Ishikawa (cell line): ENCODE measurements around the gene NLE1.

Experiments
- CEBPB ChIP-seq: IDR thresholded peaks from 2 replicates; pipeline ENCODE4 v1.6.1; 2012
- CREB1 ChIP-seq: IDR thresholded peaks from 2 replicates; pipeline ENCODE4 v1.6.1; 2012; ENCODE audit warnings: low read depth
- EGR1 ChIP-seq: IDR thresholded peaks from 2 replicates; pipeline ENCODE4 v1.6.1; 2012
- EP300 ChIP-seq: IDR thresholded peaks from 2 replicates; pipeline ENCODE4 v1.6.1; 2012; ENCODE audit warnings: borderline replicate concordance
- FOXM1 ChIP-seq: IDR thresholded peaks from 2 replicates; pipeline ENCODE4 v1.6.1; 2012; ENCODE audit warnings: low read depth, borderline replicate concordance
- NFIC ChIP-seq: IDR thresholded peaks from 2 replicates; pipeline ENCODE4 v1.6.1; 2012
- RAD21 ChIP-seq: IDR thresholded peaks from 2 replicates; pipeline ENCODE4 v1.6.1; 2012; ENCODE audit warnings: low read depth
- TAF1 ChIP-seq: IDR thresholded peaks from 2 replicates; pipeline ENCODE4 v1.6.1; 2012; ENCODE audit warnings: low read depth, mild to moderate bottlenecking
- TCF12 ChIP-seq: IDR thresholded peaks from 2 replicates; pipeline ENCODE4 v1.6.1; 2012; ENCODE audit warnings: low read depth
- TEAD4 ChIP-seq: IDR thresholded peaks from 2 replicates; pipeline ENCODE4 v1.6.1; 2012
- YY1 ChIP-seq: IDR thresholded peaks from 2 replicates; pipeline ENCODE4 v1.6.1; 2012; ENCODE audit warnings: low read depth
- ZBTB7A ChIP-seq: IDR thresholded peaks from 2 replicates; pipeline ENCODE4 v1.6.1; 2012; ENCODE audit warnings: low read depth
- TF ChIP-seq, protein P1 (sequence below): IDR thresholded peaks from 2 replicates; pipeline ENCODE4 v1.6.1; 2012
- TF ChIP-seq, protein P2 (sequence below): IDR thresholded peaks from 2 replicates; pipeline ENCODE4 v1.6.1; 2012
- TF ChIP-seq, protein P3 (sequence below): IDR thresholded peaks from 2 replicates; pipeline ENCODE4 v1.6.1; 2012; ENCODE audit warnings: low read depth, mild to moderate bottlenecking

NLE1 gene

DNA sequence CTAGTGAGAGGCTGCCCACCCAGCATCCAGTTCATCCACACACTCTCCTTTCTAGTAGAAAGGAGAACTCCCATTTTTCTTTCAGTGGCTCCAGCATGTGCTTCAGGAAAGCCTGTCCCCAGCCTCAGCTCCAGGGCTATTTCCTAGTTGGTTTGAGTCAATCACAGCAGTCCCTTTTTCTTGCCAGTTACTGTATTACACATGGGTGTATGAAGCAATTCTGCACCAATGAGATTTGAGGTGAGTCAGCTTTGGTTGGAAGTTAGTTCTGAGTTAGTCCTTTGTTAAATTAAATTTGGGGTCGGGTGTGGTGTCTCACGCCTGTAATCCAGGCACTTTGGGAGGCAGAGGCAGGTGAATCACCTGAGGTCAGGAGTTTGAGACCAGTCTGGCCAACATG is 47.2 kb downstream of the NLE1 start:
- TF ChIP-seq EGR1 (no peak), CREB1 (no peak), TEAD4 (no peak), YY1 (no peak), TCF12 (no peak), FOXM1 (no peak), NFIC (no peak), ZBTB7A (no peak), EP300 (no peak), TAF1 (no peak), CEBPB (no peak)
- TF ChIP-seq, protein P1, sequence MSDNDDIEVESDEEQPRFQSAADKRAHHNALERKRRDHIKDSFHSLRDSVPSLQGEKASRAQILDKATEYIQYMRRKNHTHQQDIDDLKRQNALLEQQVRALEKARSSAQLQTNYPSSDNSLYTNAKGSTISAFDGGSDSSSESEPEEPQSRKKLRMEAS = no peak
- TF ChIP-seq, protein P2, sequence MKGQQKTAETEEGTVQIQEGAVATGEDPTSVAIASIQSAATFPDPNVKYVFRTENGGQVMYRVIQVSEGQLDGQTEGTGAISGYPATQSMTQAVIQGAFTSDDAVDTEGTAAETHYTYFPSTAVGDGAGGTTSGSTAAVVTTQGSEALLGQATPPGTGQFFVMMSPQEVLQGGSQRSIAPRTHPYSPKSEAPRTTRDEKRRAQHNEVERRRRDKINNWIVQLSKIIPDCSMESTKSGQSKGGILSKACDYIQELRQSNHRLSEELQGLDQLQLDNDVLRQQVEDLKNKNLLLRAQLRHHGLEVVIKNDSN = no peak
- TF ChIP-seq, protein P3, sequence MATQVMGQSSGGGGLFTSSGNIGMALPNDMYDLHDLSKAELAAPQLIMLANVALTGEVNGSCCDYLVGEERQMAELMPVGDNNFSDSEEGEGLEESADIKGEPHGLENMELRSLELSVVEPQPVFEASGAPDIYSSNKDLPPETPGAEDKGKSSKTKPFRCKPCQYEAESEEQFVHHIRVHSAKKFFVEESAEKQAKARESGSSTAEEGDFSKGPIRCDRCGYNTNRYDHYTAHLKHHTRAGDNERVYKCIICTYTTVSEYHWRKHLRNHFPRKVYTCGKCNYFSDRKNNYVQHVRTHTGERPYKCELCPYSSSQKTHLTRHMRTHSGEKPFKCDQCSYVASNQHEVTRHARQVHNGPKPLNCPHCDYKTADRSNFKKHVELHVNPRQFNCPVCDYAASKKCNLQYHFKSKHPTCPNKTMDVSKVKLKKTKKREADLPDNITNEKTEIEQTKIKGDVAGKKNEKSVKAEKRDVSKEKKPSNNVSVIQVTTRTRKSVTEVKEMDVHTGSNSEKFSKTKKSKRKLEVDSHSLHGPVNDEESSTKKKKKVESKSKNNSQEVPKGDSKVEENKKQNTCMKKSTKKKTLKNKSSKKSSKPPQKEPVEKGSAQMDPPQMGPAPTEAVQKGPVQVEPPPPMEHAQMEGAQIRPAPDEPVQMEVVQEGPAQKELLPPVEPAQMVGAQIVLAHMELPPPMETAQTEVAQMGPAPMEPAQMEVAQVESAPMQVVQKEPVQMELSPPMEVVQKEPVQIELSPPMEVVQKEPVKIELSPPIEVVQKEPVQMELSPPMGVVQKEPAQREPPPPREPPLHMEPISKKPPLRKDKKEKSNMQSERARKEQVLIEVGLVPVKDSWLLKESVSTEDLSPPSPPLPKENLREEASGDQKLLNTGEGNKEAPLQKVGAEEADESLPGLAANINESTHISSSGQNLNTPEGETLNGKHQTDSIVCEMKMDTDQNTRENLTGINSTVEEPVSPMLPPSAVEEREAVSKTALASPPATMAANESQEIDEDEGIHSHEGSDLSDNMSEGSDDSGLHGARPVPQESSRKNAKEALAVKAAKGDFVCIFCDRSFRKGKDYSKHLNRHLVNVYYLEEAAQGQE = no peak

DNA sequence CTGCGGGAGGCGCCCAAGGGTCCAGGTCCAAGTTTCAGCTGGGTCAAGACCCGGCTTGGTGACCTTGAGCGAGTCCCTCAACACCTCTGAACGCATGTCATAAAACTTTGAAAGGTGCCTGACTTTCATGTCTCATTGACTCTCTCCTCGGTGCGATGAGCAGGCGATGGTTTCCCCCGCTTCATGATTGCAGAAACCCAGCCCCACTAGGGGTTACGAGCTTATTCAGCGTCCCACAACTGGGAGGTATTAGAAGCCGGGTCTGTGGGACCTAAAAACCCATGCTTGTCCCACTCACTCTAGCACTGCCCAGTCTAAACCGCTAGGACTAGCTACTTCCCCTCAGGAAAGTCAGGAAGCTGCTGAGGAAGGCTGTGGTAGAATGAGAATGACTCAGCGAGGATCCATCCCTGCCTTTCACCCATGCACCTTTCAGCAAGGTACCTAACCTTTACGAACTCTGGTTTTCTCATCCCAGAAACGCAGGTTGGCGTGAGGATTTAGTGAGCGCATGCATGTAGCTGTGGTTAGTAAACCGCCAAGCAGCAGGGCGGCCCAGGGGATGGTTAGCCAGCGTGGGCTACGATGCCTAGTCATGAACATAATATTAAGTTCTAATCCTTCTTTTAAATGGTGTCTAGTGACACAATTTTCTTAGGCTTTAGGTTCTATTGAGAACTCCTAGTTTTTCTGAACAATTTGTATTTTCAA is 52.4 kb downstream of the NLE1 start:
- TF ChIP-seq TAF1 (no peak), TCF12 (no peak), TEAD4 (no peak), CEBPB (no peak), ZBTB7A (no peak), FOXM1 (no peak), EP300 (no peak)
- TF ChIP-seq, protein P3 = no peak
- TF ChIP-seq, protein P1 = no peak

DNA sequence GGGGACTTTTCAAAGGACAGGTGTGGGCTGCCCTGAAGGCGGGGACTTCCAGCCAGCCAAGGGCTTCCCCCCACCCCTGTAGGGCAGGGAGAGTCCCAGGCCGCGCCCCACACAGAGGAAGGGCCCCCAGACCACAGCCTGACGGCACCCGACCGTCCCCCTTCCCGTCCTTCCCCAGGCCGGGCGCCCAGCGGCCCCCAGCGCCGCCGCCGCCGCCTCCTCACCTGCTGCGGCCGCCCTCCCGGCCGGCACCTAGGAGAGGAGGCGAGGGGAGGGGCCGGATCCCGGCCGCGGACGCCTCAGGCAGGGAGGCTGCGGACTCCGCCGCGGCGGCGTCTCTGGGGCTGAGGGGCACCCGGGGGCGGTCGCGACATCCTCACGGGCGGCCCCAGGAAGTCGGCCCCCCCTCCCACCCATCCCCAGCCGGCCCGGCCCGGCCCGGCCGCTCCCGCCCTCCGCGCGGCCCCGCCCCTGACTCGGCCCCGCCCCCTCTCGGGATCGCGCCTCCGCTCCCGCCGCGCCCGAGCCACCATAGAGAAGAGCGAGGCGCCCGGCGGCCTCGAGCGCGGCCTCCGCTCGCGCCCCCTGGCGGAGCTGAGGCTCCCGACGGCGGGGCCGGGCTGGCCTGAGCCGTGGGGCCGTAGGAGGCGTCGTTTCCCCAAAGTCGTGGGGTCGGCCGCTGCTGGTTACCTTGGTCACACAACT is 53.1 kb downstream of the NLE1 start:
- TF ChIP-seq TCF12 = no peak
- TF ChIP-seq EGR1 = no peak
- TF ChIP-seq EP300 = no peak
- TF ChIP-seq NFIC = no peak
- TF ChIP-seq, protein P3 = no peak
- peak; percentile 53; the same call in 1 of the 2 replicates for TF ChIP-seq RAD21
- TF ChIP-seq, protein P1 = peak; percentile 34; the same call in 1 of the 2 replicates
- no peak for TF ChIP-seq FOXM1
- no peak for TF ChIP-seq TAF1
- TF ChIP-seq YY1 = 0 out of 2 replicates have a peak, but pooled peaks have one; percentile 35

DNA sequence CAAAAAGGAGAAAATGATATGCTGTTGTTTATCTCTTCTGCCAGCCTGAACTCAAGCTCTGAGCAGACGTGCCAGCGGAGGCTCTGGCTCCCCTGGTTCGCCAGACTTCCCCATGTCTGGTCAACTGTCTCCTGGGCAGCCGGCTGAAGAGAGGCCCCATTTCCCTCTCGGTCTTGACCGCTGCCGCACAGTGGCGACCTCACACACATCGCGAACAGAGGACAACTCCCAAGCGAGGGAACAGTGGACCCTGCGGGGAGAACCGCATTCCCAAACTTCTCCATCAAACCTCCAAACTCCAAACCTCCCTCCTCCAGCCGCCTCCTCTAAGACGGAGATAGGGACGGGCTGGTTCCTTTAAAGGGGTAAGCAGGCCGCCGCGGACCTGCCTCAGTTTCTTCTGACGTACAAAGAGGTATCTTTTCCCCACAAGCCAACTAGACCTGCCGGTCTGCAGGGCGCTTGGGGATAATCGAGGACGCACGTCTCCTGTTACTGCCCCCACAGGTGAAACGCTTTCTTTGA is 53.7 kb downstream of the NLE1 start:
- TF ChIP-seq, protein P1 = no peak
- TF ChIP-seq NFIC (no peak), EP300 (no peak), TEAD4 (0 out of 2 replicates have a peak, but pooled peaks have one; percentile 9), TAF1 (0 out of 2 replicates have a peak, but pooled peaks have one; percentile 21)
